Measurements from ENCODE around the gene CACNA1C.

DNA sequence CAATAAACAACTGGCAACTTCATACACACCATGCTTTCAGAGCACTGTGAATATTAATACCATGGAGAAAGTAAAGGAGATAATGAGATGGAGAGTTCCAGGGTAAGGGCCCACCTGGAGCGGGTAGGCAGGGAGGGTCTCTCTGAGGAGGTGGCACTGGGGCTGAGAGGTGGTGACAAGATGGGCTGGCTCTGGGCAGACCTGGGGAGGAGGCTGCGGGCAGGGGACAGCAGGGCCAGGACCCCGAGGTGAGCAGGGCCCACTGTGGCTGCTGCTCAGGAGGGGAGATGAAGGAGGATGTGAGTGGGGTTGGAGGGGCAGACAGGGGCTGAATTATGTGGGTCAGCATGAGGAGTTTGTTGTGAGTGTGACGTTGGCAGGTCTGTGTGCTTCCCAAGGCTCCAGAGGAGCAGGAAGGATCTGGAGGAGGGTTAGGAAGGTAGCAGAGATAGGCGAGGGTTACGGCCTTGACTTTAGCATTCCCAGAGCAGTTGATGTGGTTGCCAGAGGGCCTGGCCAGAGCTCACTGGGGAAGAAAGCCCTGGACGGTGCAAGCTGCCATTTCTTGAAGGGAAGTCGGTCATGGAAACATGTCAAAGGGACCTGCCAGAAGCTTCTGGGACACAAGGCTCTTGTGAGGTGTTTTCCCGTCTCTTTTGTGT is 88.2 kb downstream of the CACNA1C start:
- TF ChIP-seq POLR2AphosphoS5 (IDR thresholded peaks at IDR 0.05) (no peak), POLR2A (IDR thresholded peaks at IDR 0.05) (no peak)
- TF ChIP-seq, protein P1, sequence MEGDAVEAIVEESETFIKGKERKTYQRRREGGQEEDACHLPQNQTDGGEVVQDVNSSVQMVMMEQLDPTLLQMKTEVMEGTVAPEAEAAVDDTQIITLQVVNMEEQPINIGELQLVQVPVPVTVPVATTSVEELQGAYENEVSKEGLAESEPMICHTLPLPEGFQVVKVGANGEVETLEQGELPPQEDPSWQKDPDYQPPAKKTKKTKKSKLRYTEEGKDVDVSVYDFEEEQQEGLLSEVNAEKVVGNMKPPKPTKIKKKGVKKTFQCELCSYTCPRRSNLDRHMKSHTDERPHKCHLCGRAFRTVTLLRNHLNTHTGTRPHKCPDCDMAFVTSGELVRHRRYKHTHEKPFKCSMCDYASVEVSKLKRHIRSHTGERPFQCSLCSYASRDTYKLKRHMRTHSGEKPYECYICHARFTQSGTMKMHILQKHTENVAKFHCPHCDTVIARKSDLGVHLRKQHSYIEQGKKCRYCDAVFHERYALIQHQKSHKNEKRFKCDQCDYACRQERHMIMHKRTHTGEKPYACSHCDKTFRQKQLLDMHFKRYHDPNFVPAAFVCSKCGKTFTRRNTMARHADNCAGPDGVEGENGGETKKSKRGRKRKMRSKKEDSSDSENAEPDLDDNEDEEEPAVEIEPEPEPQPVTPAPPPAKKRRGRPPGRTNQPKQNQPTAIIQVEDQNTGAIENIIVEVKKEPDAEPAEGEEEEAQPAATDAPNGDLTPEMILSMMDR (IDR thresholded peaks at IDR 0.05), result no peak
